ENCODE measurements around the gene KIF13A.
"Not testable (repeated sequence)": the region's sequence is repeated elsewhere in the genome, so short reads cannot be mapped to it uniquely, and the experiment has no call there.

Gene KIF13A

GRCh38 chr6:17869010-17869752 is 118.3 kb downstream of the KIF13A start:
- no peak for DNase-seq

DNA sequence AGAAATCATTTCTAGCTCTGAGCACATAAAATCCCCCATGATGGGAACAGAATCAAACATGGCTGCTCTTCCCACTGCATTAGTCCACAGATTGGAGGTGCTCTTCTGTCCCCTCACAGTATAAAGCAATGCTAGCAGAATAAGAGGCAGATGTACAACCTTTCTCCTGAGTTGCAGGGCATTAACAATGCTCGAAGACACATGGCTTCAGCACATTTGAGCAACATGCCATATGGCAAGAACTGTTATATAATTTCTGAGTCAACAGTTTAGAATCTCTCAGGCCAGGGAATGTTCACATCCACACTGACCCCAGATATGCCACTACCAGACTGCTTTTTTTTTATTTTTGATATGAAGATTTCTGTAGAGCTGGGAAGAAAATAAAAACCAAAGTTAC is 119.6 kb downstream of the KIF13A start:
- DNase-seq = peak; percentile 90

DNA sequence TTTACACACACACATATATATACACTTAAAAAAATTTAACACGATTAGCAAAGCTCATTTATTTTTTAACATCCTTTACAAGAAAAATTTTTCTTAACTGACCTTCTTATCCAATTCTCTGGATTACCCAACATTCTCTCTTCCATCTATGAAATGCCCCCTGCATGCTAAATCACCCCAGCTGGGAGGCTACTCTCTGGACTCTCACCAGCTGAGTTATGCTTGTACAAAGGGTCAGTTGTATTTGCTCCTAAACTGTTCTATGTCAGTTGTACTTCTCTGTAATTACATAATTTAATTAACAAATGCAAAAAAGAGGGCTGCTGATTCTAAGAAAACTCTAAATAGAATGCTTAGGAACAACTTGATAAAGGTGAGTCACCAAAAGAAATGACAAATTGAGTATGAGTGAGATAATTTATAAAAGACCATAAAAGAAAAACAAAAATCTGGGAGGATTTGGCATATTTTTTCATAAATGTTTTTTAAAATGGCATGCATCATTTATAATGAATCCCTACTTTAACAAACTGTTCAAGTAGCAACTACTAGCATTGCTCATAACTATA is 120.5 kb downstream of the KIF13A start:
- no peak for DNase-seq

GRCh38 chr6:17865798-17866725 is 121.4 kb downstream of the KIF13A start:
- DNase-seq = no peak

- no peak for DNase-seq
Measured at GRCh38 chr6:17865243-17865642, 122.2 kb downstream of the KIF13A start.

DNA sequence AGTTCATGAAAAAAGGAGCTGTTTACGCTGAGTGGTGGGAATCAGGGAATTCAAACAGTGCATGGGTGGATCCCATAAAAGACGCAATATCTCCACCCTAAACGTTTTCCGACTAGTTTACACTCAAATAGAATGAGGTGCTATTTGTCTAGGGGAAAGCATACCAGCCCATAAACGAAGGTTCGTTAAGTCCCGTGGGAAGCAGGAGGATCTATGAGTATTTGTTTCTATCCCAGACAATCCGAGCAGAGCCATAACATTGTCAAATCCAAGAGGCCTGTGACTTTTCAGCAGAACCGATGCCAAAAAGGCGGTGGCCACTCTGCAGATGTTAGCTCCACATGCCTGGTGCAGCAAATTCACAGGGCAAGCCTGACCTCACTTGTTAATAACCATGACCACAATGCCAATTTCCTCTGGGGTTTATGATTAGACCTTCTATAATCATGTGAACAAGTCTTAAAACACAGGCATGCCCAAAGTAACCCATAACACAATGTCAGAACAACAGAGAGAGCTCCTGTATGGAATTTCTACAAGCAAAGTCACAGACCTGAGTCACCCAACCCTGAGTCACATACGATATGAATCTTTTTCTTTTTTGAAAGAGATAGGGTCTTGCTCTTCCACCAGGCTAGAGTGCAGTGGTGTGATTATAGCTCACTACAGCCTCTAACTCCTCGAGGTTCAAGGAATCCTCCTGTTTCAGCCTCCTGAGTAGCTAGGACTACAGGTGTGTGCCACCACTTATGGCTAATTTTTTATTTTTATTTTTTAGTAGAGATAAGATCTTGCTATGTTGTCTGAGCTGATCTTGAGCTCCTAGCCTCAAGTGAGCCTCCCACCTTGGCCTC is 123.3 kb downstream of the KIF13A start:
- no peak for DNase-seq

DNA sequence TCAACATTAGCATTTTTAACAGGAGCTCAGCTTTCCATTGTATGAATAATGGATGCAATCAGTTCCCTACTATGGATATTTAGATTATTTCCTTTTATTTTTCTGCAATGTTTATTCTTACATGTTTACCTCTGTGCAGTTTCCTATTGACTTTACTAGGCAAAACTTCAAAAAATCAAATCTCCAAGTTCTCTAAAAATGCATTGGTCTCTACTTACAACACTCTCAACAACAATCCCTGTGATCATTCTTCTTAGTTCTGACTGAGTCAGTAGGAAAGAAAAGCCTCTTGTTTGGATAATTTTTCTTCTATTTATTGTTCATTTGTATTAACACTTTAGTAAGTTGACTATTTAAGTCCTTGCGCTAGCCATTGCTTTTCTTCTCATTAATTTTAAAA is 126.1 kb downstream of the KIF13A start:
- DNase-seq = no peak

DNA sequence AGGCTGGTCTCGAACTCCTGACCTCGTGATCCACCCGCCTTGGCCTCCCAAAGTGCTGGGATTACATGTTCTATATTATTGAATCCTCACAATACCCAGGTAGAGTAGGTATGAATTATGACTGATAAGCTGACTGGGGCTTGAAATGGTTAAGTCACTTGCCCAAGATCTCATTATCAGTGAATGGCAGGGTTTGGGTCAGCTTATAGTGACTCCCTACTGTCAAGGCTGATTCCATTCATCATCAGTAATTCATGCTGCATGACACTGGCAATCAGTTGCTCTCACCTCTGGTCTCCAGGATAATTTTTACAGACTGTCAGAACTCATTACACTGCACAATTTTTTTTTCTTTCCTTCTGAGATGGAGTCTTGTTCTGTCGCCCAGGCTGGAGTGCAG is 127.6 kb downstream of the KIF13A start:
- DNase-seq = no peak

DNA sequence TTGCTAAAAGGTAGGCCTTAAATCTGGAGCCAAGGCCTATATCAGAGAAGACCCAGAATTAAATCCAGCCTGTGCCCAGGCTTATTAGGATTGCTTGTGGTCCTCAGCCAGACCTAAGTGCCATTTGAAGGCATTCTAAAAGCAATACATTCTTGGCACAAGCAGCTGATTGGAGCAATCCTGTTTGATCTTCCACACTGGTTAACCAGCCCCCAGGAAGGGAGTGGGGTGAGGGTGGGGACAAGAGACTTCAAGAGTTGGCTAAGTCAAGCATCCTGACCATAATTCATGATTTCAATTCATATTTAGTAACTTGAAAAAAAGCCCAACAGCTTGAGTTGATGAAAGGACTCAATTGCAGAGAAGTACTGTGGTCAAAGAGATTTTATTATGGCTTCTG is 128.9 kb downstream of the KIF13A start:
- DNase-seq = no peak

DNA sequence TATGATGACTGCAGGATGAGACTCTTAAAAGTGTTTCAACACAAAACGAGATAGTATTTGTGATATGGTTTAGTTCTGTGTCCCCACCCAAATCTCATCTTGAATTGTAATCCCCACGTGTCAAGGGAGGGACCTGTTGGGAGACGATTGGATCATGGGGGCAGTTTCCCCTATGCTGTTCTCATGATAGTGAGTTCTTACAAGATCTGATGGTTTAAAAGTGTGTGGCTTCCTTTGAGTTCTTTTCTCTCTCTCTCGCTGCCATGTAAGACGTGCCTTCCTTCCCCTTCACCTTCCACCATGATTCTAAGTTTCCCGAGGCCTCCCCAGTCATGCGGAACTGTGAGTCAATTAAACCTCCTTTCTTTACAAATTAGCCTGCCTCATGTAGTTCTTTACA is 130.2 kb downstream of the KIF13A start:
- not testable (repeated sequence) for DNase-seq

DNA sequence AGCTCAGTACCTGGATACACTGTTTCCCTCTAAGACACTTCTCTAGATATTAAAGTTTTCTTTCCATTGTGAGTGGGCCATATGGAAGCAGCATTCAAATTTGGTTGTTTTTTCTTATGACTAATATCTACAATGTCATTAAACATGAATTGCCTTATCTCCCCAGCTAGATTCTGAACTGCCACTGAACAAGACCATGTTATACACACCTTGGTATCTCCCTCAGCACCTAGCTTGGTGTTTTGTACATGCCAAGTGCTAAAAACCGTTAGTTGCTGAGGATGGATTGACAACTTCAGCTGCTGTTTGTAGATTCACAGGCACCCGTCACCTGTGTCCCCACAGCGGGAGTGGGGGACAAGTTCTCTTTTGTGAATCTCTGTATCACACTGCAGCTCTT is 131.1 kb downstream of the KIF13A start:
- no peak for DNase-seq

DNA sequence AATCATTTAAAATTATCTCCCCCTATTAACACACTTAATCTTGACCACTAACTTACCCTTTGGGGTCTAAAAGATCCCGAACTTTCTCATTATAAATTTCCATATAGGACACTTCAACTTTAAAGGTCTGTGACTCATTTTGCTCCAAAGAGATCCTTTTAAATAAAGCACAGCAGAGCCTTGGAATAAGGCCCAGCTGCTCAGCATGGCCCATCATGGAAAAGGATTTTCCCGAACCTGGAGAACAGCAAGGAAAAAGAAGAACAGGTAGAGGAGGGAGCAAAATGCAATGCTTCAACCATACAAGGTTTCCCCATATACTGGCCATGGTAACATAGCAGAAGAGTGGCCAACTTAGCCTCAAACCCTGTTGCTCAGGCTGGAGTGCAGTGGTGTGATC is 132.1 kb downstream of the KIF13A start:
- DNase-seq = no peak

- no peak for DNase-seq
Measured at GRCh38 chr6:17853533-17853932, 133.9 kb downstream of the KIF13A start.

- DNase-seq = no peak
Measured at GRCh38 chr6:17851720-17852161, 135.7 kb downstream of the KIF13A start.

GRCh38 chr6:17851001-17851719 is 136.3 kb downstream of the KIF13A start:
- no peak for DNase-seq

DNA sequence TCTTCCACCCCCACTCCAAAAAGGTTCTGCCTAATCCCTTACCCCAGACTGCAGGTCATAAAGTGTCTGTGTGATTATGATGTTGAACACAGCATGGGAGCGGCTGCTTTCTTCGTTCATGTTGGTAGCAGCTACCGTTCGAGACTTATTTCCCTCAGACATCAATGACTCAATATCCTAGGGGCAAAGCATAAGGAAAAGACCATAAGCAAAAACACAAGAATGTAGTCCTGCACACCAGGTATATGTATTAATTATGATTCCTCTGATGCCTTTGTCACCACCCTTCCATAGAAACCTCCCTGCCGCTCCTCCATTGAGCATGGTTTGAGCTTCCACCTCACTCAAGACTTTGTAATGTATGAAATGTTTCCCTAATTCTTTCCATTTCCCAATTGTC is 137.2 kb downstream of the KIF13A start:
- DNase-seq = no peak

DNA sequence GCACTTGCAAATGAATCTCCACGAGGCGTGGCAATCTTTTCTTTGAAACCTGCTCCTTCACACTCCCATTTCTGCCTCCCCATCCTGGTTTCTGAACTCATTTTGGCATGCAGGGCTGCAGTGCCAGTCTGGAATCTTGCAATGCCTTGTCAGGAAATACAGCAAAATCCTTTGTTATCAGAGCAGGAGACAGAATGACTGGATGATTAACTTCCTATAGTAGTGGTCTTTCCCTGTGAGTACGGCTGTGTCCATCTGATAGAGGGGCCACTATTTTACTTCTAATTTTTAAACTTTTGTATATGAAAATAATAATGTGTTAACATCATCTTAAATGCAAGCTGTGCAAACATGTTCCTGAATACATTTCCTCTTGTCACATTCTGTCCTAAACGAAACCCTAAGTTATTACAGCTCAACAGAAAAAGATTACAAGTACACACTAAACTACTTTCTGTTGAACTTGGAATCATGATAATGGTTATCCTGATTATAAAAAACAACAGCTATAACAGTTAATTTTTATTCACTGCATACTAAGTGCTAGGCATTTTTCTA is 140.2 kb downstream of the KIF13A start:
- no peak for DNase-seq

DNA sequence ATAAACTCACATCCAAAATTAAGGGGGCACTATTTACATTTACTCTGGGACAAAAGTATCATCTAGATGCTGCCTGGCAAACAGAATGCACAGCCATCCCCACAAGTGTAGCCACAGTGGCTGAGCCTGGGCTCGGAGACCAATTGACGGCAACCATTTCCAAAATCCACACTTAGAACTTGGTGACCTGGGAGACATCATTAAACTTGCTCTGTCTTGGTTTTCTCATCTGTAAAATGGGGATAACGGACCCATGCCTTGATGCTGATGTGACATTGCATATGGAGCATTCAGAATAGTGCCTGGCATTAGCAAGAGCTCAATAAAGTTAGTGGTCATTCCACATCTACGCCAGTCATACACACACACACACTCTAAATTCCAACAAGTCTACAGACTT is 140.7 kb downstream of the KIF13A start:
- no peak for DNase-seq

DNA sequence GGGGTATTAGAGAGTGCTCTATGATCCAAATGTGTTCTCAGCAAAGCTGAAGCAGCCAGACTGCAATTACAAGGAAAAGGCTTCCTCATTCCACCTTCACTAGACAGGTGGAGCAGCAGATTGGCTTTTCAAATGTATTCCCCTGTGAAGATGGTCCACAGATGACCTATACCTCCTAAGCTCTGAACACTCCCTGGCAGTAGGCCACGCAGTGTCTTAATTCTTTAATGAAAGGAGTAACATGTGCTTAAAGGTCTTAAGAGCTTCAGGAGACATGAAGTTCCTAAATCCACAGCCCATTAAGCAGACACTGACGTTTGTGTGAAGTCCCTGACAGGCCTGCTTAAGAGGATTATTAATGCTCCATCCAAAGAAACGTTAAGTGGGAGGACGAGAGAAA is 141.8 kb downstream of the KIF13A start:
- DNase-seq = peak; percentile 98

- DNase-seq = not testable (repeated sequence)
Measured at GRCh38 chr6:17844967-17845366, 142.5 kb downstream of the KIF13A start.

- DNase-seq = no peak
Measured at GRCh38 chr6:17842934-17843821, 144.3 kb downstream of the KIF13A start.

Measured in NCI-H524 treated with DMSO at 0.1 percent for 48 hours (cell line).